HEK293T (cell line): ENCODE results near the gene NPEPL1.

ENCODE experiments used
- CTCF ChIA-PET: fragments of 350-600 bp; formaldehyde crosslinking; extraction: SDS; loops from one replicate; lab custom pipeline; 2021; ENCODE audit warnings: antibody characterized with exemption, inconsistent platforms; lab: Yijun Ruan, JAX
- POLR2A ChIA-PET: fragments of 350-600 bp; formaldehyde crosslinking; extraction: SDS; loops from one replicate; lab custom pipeline; 2020; ENCODE audit warnings: antibody characterized with exemption, inconsistent platforms; lab: Yijun Ruan, JAX
- DNase-seq: peaks from one replicate; pipeline ENCODE4 v3.0.0; 2012; ENCODE audit warnings: mixed read lengths; ENCODE audit errors: extremely low spot score
- ARNT ChIP-seq: fragments of 450-650 bp; IDR thresholded peaks from 2 replicates; pipeline ENCODE4 v1.6.1; 2017; ENCODE audit warnings: mild to moderate bottlenecking
- BHLHE40 ChIP-seq: fragments of 450-650 bp; IDR thresholded peaks from 2 replicates; pipeline ENCODE4 v1.6.1; 2016; ENCODE audit warnings: mild to moderate bottlenecking, moderate library complexity, borderline replicate concordance
- CTBP1 ChIP-seq: fragments of 450-650 bp; IDR thresholded peaks from 2 replicates; pipeline ENCODE4 v1.6.1; 2016; ENCODE audit warnings: borderline replicate concordance
- ELF4 ChIP-seq: fragments of 450-650 bp; IDR thresholded peaks from 2 replicates; pipeline ENCODE4 v1.6.1; 2017; ENCODE audit warnings: antibody characterized with exemption
- FOXA1 ChIP-seq: fragments of 450-650 bp; IDR thresholded peaks from 2 replicates; pipeline ENCODE4 v1.6.1; 2016; ENCODE audit warnings: mild to moderate bottlenecking
- FOXK2 ChIP-seq: fragments of 450-650 bp; IDR thresholded peaks from 2 replicates; pipeline ENCODE4 v1.6.1; 2016; ENCODE audit warnings: mild to moderate bottlenecking
- FOXM1 ChIP-seq: fragments of 450-650 bp; IDR thresholded peaks from 2 replicates; pipeline ENCODE4 v1.6.1; 2017; ENCODE audit warnings: mild to moderate bottlenecking, borderline replicate concordance
- HDGF ChIP-seq: fragments of 450-650 bp; IDR thresholded peaks from 2 replicates; pipeline ENCODE4 v1.6.1; 2017; ENCODE audit warnings: antibody characterized with exemption, borderline replicate concordance
- L3MBTL2 ChIP-seq: fragments of 450-650 bp; conservative IDR thresholded peaks from 2 replicates; pipeline ENCODE4 v1.6.1; 2016; ENCODE audit warnings: mild to moderate bottlenecking
- LEF1 ChIP-seq: fragments of 450-650 bp; IDR thresholded peaks from 2 replicates; pipeline ENCODE4 v1.6.1; 2017; ENCODE audit warnings: mild to moderate bottlenecking, borderline replicate concordance
- NFRKB ChIP-seq: fragments of 450-650 bp; IDR thresholded peaks from 2 replicates; pipeline ENCODE4 v1.6.1; 2016; ENCODE audit warnings: mild to moderate bottlenecking, moderate library complexity
- PKNOX1 ChIP-seq: fragments of 450-650 bp; IDR thresholded peaks from 2 replicates; pipeline ENCODE4 v1.6.1; 2016
- SP1 ChIP-seq: fragments of 450-650 bp; IDR thresholded peaks from 2 replicates; pipeline ENCODE4 v1.6.1; 2017
- SUZ12 ChIP-seq: fragments of 450-650 bp; IDR thresholded peaks from 2 replicates; pipeline ENCODE4 v1.6.1; 2016; ENCODE audit warnings: mild to moderate bottlenecking
- TARDBP ChIP-seq: fragments of 450-650 bp; IDR thresholded peaks from 2 replicates; pipeline ENCODE4 v1.6.1; 2016
- ZNF384 ChIP-seq: fragments of 450-650 bp; IDR thresholded peaks from 2 replicates; pipeline ENCODE4 v1.6.1; 2016

NPEPL1 gene

DNA sequence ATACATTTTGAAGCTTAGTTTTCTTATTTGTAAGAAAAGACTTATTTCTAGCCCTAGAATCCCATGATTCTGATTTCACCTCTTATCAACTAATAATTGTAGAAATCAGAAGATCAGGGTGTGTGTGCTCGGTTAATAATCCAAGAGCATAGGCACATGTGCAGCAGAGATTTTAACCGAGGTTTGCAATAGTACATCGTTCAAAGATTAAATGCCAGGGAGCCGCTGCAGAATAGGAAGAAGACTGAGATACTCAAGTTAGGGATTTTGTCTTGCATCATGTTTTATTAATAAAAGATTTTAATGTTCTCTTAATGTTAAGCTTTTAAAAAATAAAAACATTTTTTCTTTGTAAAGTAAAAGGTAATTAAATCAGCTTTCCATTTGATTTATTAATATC, 34.6 kb upstream of the NPEPL1 start:
- ChIA-PET CTCF (no interaction called here), POLR2A (no interaction called here)
- no peak for TF ChIP-seq HDGF
- TF ChIP-seq ZNF384: no peak
- no peak for TF ChIP-seq LEF1
- no peak for DNase-seq

- TF ChIP-seq FOXM1 (no peak), ARNT (no peak), SUZ12 (no peak), NFRKB (no peak), FOXK2 (no peak), PKNOX1 (no peak), SP1 (no peak), LEF1 (no peak), BHLHE40 (no peak), L3MBTL2 (no peak), TARDBP (no peak), ZNF384 (no peak), ELF4 (no peak), HDGF (no peak), FOXA1 (no peak)
Observed at GRCh38 chr20:58658760-58659159, 33.8 kb upstream of the NPEPL1 start.

DNA sequence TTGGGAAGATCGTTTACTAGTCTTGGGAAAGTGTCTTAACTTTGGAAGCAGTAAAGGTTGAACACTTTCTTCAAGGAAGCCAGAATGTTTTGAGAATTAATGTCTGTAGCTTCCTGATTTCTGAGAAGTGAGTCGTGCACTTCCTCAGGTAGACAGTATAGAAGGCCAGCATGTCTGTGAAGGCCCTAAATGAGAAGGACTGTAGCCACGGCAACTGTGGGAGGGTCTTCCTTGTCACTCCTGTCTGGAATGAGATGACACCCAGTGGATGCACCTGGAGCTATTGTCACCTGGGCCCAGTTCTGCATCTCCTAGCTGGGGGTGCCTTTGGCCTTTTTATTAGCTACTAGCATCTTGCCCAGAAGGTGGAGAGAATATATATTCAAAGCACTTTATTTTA, 32.8 kb upstream of the NPEPL1 start:
- no peak for DNase-seq
- ChIA-PET POLR2A (interaction anchor here (1.3 kb wide), 1 partner anchor 9 kb away, joined by 10 read pairs; the partner anchor contains the start of gene STX16), CTCF (interaction anchor here (0.7 kb wide), 1 partner anchor 20 kb away, joined by 4 read pairs; no protein-coding TSS in a partner anchor)
- TF ChIP-seq ELF4 (no peak), TARDBP (no peak), ARNT (no peak), BHLHE40 (no peak), SP1 (no peak), PKNOX1 (no peak), ZNF384 (no peak), FOXK2 (no peak), HDGF (no peak), FOXM1 (no peak), LEF1 (no peak)

More at GRCh38 chr20:58658760-58659159, 33.8 kb upstream of the NPEPL1 start:
- CTCF ChIA-PET: no interaction called here
- no peak for DNase-seq
- POLR2A ChIA-PET: interaction anchor here (1.3 kb wide), 1 partner anchor 8 kb away, joined by 10 read pairs; the partner anchor contains the start of gene STX16

DNA sequence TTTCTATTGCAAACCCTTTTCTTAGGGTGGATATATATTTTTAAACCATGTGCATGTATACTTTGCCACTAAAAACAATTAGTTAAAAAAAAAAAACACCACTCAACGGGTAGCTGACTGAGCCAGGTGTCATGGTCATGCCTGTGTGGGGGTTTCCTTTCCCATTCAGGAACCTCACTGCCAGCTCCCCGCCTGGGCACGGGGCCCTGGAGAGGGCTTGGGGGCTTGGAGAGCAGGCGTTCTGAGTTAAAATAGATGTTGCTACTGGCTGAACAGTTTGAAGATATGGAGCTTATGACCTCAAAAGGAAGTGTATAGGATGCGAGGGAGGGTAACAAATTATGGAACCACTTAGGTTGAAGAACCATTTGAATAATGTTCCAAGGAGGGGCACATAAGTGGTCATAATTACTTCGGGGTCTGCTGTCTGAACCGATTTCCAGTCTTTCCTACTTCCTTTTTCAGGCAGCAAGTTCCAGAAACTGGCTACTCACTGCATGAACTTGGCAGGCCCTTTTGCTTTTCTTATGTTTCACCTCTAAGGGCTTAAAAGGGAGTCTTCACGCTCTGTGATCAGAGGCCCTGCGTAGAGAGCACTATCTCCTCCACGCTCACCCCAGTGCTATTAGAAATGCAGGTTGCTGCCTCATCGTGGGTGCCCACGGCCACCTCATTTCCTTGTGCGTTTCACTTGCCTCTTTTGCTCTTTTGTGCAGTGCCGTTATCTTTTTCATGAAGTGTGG, 31.6 kb upstream of the NPEPL1 start:
- ChIA-PET CTCF (no interaction called here), POLR2A (interaction anchor here (0.6 kb wide), 1 partner anchor 428 kb away, joined by 4 read pairs; no protein-coding TSS in a partner anchor)
- TF ChIP-seq CTBP1 (no peak), SP1 (no peak), BHLHE40 (no peak), HDGF (no peak), FOXA1 (no peak), LEF1 (no peak), NFRKB (no peak), PKNOX1 (no peak), FOXM1 (no peak), ELF4 (no peak), ZNF384 (no peak), TARDBP (no peak), L3MBTL2 (no peak), ARNT (no peak), SUZ12 (no peak), FOXK2 (no peak)
- DNase-seq: no peak

- TF ChIP-seq FOXK2: no peak
- no peak for TF ChIP-seq ZNF384
- TF ChIP-seq LEF1: no peak
- TF ChIP-seq HDGF: no peak
- TF ChIP-seq FOXA1: no peak
- TF ChIP-seq ARNT: no peak
- no peak for TF ChIP-seq SP1
- no peak for TF ChIP-seq BHLHE40
- no peak for TF ChIP-seq L3MBTL2
- no peak for TF ChIP-seq ELF4
- TF ChIP-seq PKNOX1: no peak
- TF ChIP-seq SUZ12: no peak
- no peak for TF ChIP-seq FOXM1
- no peak for TF ChIP-seq TARDBP
- CTCF ChIA-PET: no interaction called here
- POLR2A ChIA-PET: interaction anchor here (0.6 kb wide), 1 partner anchor 427 kb away, joined by 4 read pairs; no protein-coding TSS in a partner anchor
- no peak for DNase-seq
Observed at GRCh38 chr20:58661598-58662473, 30.8 kb upstream of the NPEPL1 start.
